HepG2 (cell line): Measurements from ENCODE around the gene CXCR5. TPM values are rescaled to one million over a fixed set of nuclear protein-coding genes. Genes with fewer than 3 reads are reported as not detected.

Experiments used
- ATF7-NPFF ChIP-seq: sonication (generic); formaldehyde crosslinking; IDR thresholded peaks from 2 replicates; pipeline ENCODE4 v1.8.1; 2023; ENCODE audit warnings: mild to moderate bottlenecking, low read depth, missing genetic modification reagents, moderate library complexity
- CREB1 ChIP-seq, 2 experiments: fragments of 450-650 bp in 1 of 2; IDR thresholded peaks; 2 replicates each; pipeline ENCODE4 v1.6.1; 2016 to 2017; ENCODE audit warnings: control low read depth in 1 of 2, mild to moderate bottlenecking in 1 of 2, missing compliant biosample characterization in 1 of 2, missing genetic modification characterization in 1 of 2
- HDAC1 ChIP-seq: sonication (generic); formaldehyde crosslinking; IDR thresholded peaks from 2 replicates; pipeline ENCODE4 v1.5.1; 2020; ENCODE audit warnings: mild to moderate bottlenecking, missing genetic modification reagents
- HMGXB4 ChIP-seq, 2 experiments: sonication (generic) in 1 of 2; formaldehyde crosslinking in 1 of 2; IDR thresholded peaks; 2 replicates each; pipeline versions ENCODE4 v1.4.0 to v1.6.1; 2018 to 2020; ENCODE audit warnings: missing genetic modification reagents in 2 of 2, borderline replicate concordance in 1 of 2, low read depth in 1 of 2, mild to moderate bottlenecking in 1 of 2, missing biosample characterization in 1 of 2
- MIXL1 ChIP-seq: IDR thresholded peaks from 2 replicates; pipeline ENCODE4 v1.6.1; 2016
- NBN ChIP-seq: fragments of 450-650 bp; conservative IDR thresholded peaks from 2 replicates; pipeline ENCODE4 v1.6.1; 2017
- NFE2L1 ChIP-seq: sonication (generic); formaldehyde crosslinking; IDR thresholded peaks from 2 replicates; pipeline ENCODE4 v1.4.0; 2020; ENCODE audit warnings: missing genetic modification reagents, mild to moderate bottlenecking, borderline replicate concordance
- NR2F1 ChIP-seq, 2 experiments: fragments of 450-650 bp in 1 of 2; formaldehyde crosslinking in 1 of 2; IDR thresholded peaks; 2 replicates each; pipeline versions ENCODE4 v1.5.0 to v1.6.1; 2016 to 2020; ENCODE audit warnings: mild to moderate bottlenecking in 1 of 2, missing compliant biosample characterization in 1 of 2, missing genetic modification reagents in 1 of 2, moderate library complexity in 1 of 2
- SRSF1 ChIP-seq: fragments of 200-400 bp; formaldehyde crosslinking; optimal IDR thresholded peaks from 2 replicates; pipeline ENCODE3; 2017; ENCODE audit warnings: mild to moderate bottlenecking, low read depth, low read length, moderate library complexity
- TARDBP ChIP-seq: sonication (generic); formaldehyde crosslinking; IDR thresholded peaks from 2 replicates; pipeline ENCODE4 v1.8.0; 2022; ENCODE audit warnings: mild to moderate bottlenecking, missing genetic modification reagents
- ZFP36 ChIP-seq: fragments of 150-350 bp; IDR thresholded peaks from 2 replicates; pipeline ENCODE4 v1.6.1; 2018; ENCODE audit warnings: borderline replicate concordance, low read length, low read depth; ENCODE audit not compliant: partially characterized antibody
- ZFP41 ChIP-seq: sonication (generic); formaldehyde crosslinking; IDR thresholded peaks from 2 replicates; pipeline ENCODE4 v1.4.0; 2020; ENCODE audit warnings: mild to moderate bottlenecking, missing genetic modification reagents, borderline replicate concordance
- ZNF124 ChIP-seq: sonication (generic); formaldehyde crosslinking; IDR thresholded peaks from 2 replicates; pipeline ENCODE4 v1.4.0; 2020; ENCODE audit warnings: missing genetic modification reagents
- ZNF224 ChIP-seq: sonication (generic); formaldehyde crosslinking; IDR thresholded peaks from 2 replicates; pipeline ENCODE4 v1.5.0; 2020; ENCODE audit warnings: mild to moderate bottlenecking, missing genetic modification reagents
- ZNF234 ChIP-seq: sonication (generic); formaldehyde crosslinking; conservative IDR thresholded peaks from 2 replicates; pipeline ENCODE4 v1.5.1; 2020; ENCODE audit warnings: mild to moderate bottlenecking, missing genetic modification reagents
- ZNF280D ChIP-seq: sonication (generic); formaldehyde crosslinking; IDR thresholded peaks from 2 replicates; pipeline ENCODE4 v1.5.1; 2020; ENCODE audit warnings: mild to moderate bottlenecking, missing genetic modification reagents
- ZNF282 ChIP-seq: fragments of 450-650 bp; IDR thresholded peaks from 2 replicates; pipeline ENCODE4 v1.6.1; 2018; ENCODE audit not compliant: partially characterized antibody
- ZNF33B ChIP-seq: sonication (generic); formaldehyde crosslinking; IDR thresholded peaks from 2 replicates; pipeline ENCODE4 v1.5.1; 2020; ENCODE audit warnings: mild to moderate bottlenecking, missing genetic modification reagents
- ZNF432 ChIP-seq: sonication (generic); formaldehyde crosslinking; IDR thresholded peaks from 2 replicates; pipeline ENCODE4 v1.5.0; 2020; ENCODE audit warnings: missing genetic modification reagents, mild to moderate bottlenecking, borderline replicate concordance
- ZNF580 ChIP-seq: IDR thresholded peaks from 2 replicates; pipeline ENCODE4 v1.6.1; 2016; ENCODE audit warnings: low read depth, borderline replicate concordance
- ZNF761 ChIP-seq: sonication (generic); formaldehyde crosslinking; conservative IDR thresholded peaks from 2 replicates; pipeline ENCODE4 v1.4.0; 2020; ENCODE audit warnings: mild to moderate bottlenecking, missing genetic modification reagents
- polyA plus RNA-seq, 8 experiments: library from polyadenylated mRNA; depleted of rRNA in 3 of 8; stranded (reverse) in 7 of 8; unstranded in 1 of 8; fragments of >200 nt; fragmentation: Illumina TruSeq in 4 of 8; extraction: Trizol in 4 of 8; gene quantifications; 2 replicates each; pipeline versions ENCODE4 v1.2.1 to v1.2.3, GENCODE V29; 2011 to 2016; ENCODE audit warnings: low read depth in 4 of 8, missing spikeins in 1 of 8, mixed read lengths in 1 of 8; ENCODE audit not compliant: insufficient read depth in 1 of 8
- total RNA-seq, 5 experiments: library from RNA; depleted of rRNA; stranded (reverse); fragments of >200 nt; fragmentation: Illumina TruSeq; extraction: Trizol; gene quantifications; 2 replicates each; pipeline ENCODE4 v1.2.3, GENCODE V29; 2016; ENCODE audit warnings: low read depth in 1 of 5
- TF ChIP-seq, protein P1 (sequence below): sonication (generic); formaldehyde crosslinking; IDR thresholded peaks from 2 replicates; pipeline ENCODE4 v1.5.0; 2020; ENCODE audit warnings: mild to moderate bottlenecking, missing genetic modification reagents

Gene CXCR5
- total and polyA plus RNA-seq, 2 of the 13 experiments (the other 11 are each of a cell fraction or from before 2014, with no cell fraction given): not detected

DNA sequence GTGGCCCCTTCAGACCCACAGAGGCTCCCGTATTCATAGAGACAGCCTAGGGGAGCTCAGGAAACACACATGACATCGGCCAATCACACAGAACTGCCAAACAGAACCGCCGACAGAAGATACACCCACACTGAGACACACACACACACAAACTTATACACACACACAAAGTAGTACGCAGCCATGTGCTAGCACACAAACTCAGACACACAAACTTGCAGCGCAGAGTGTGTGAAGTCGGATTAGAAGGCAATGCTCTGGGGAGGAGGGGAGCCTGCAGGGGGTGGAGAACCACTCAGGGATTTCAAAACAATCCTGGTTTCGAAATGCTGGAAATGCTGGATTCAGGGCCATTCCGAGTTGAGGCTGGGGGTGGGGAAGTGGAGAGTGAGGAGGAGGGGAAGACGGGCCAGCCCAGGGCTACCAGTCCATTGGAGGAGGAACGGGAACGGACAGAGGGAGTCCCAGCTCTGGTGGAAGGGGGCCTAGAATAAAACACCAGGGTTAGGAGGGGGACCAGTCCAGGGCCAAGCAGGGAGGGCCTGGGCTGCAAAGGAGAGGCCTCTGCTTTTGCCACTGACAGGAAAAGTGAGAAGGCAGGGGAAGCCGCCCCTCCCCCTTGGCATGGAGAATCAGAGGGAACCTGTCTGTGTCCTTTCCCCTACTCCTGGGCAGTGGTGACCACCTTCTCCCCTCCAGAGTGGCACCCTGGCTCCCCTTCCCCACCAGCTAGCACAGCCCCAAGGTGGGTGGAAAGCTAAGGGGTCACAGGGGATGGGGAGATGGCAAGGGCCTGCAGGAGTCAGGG is 37.6 kb downstream of the CXCR5 start (continued):
- no peak for TF ChIP-seq ZFP36
- TF ChIP-seq MIXL1 (CRISPR knock-in tag): peak; percentile 74; the same call in 1 of the 2 replicates
- no peak for TF ChIP-seq ZNF224
- no peak for TF ChIP-seq NBN
- no peak for TF ChIP-seq ZFP41 (CRISPR knock-in tag)
- TF ChIP-seq NFE2L1 (CRISPR knock-in tag): no peak
- TF ChIP-seq NR2F1 (CRISPR knock-in tag; IDR thresholded peaks at IDR 0.05): no peak
- no peak for TF ChIP-seq ZNF234 (CRISPR knock-in tag)
- no peak for TF ChIP-seq ZNF280D
- peak; percentile 77 for TF ChIP-seq HDAC1 (CRISPR knock-in tag)
- TF ChIP-seq ZNF282: no peak
- TF ChIP-seq, protein P1, sequence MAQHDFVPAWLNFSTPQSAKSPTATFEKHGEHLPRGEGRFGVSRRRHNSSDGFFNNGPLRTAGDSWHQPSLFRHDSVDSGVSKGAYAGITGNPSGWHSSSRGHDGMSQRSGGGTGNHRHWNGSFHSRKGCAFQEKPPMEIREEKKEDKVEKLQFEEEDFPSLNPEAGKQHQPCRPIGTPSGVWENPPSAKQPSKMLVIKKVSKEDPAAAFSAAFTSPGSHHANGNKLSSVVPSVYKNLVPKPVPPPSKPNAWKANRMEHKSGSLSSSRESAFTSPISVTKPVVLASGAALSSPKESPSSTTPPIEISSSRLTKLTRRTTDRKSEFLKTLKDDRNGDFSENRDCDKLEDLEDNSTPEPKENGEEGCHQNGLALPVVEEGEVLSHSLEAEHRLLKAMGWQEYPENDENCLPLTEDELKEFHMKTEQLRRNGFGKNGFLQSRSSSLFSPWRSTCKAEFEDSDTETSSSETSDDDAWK (CRISPR knock-in tag): no peak
- TF ChIP-seq ZNF432 (CRISPR knock-in tag): no peak
- TF ChIP-seq ZNF761 (CRISPR knock-in tag): no peak
- no peak; a peak in 2 of 4 replicates for TF ChIP-seq HMGXB4 (CRISPR knock-in tag; IDR thresholded peaks at IDR 0.05; ENCODE audit: borderline replicate concordance in 1 of 2, low read depth in 1 of 2)
- TF ChIP-seq CREB1 (IDR thresholded peaks at IDR 0.05): no peak
- no peak for TF ChIP-seq CREB1 (CRISPR knock-in tag; IDR thresholded peaks at IDR 0.05)
- no peak for TF ChIP-seq ZNF33B (CRISPR knock-in tag)
- TF ChIP-seq TARDBP (CRISPR knock-in tag): peak; percentile 33
- 0 out of 2 replicates have a peak, but pooled peaks have one; percentile 47 for TF ChIP-seq ZNF124 (CRISPR knock-in tag)
- TF ChIP-seq SRSF1: no peak
- no peak for TF ChIP-seq ATF7-NPFF
- TF ChIP-seq ZNF580: peak; percentile 11; the same call in 1 of the 2 replicates
